ENCODE data around the gene FRMD4A. TPM values are rescaled to one million over a fixed set of nuclear protein-coding genes. Genes with fewer than 3 reads are reported as not detected.

The FRMD4A gene
- total RNA-seq, 1 experiment from 2014 or later: 7.0 TPM

GRCh38 chr10:13823096-13823708, 507.5 kb downstream of the FRMD4A start:
- Mint-ChIP-seq H3K4me3 (ENCODE audit: low read depth, unreplicated experiment) (no peak overlapping the region), H3K27ac (ENCODE audit: unreplicated experiment) (no peak overlapping the region), H3K9me3 (ENCODE audit: low read depth, unreplicated experiment) (no peaks in the 10 kb centered on the region), H3K27me3 (ENCODE audit: unreplicated experiment) (peaks cover 88% of the 10 kb centered on the region), H3K4me1 (ENCODE audit: low read depth, unreplicated experiment) (no peaks in the 10 kb centered on the region), H3K36me3 (ENCODE audit: insufficient read depth, unreplicated experiment) (no peaks in the 10 kb centered on the region)
- TF ChIP-seq CTCF (IDR thresholded peaks at IDR 0.05; ENCODE audit: unreplicated experiment): no peak
- CTCF ChIA-PET: no interaction called here
- no TSS peak for BruUV-seq (replicated peaks)
- intact Hi-C loops (cut with micrococcal nuclease; ENCODE audit: unreplicated experiment): no loop called here
- DNase-seq: no peak

- Mint-ChIP-seq H3K9me3 (ENCODE audit: low read depth, unreplicated experiment) (no peaks in the 10 kb centered on the region), H3K27me3 (ENCODE audit: unreplicated experiment) (peaks cover 81% of the 10 kb centered on the region), H3K27ac (ENCODE audit: unreplicated experiment) (no peak overlapping the region), H3K4me3 (ENCODE audit: low read depth, unreplicated experiment) (no peak overlapping the region), H3K4me1 (ENCODE audit: low read depth, unreplicated experiment) (no peaks in the 10 kb centered on the region), H3K36me3 (ENCODE audit: insufficient read depth, unreplicated experiment) (no peaks in the 10 kb centered on the region)
- TF ChIP-seq CTCF (IDR thresholded peaks at IDR 0.05; ENCODE audit: unreplicated experiment): no peak
- DNase-seq: no peak
- BruUV-seq (replicated peaks): no TSS peak
- CTCF ChIA-PET: no interaction called here
- intact Hi-C loops (cut with micrococcal nuclease; ENCODE audit: unreplicated experiment): no loop called here
Observed at GRCh38 chr10:13822490-13822889, 508.2 kb downstream of the FRMD4A start.

- CTCF ChIA-PET: no interaction called here
- Mint-ChIP-seq H3K36me3 (ENCODE audit: insufficient read depth, unreplicated experiment) (no peaks in the 10 kb centered on the region), H3K4me3 (ENCODE audit: low read depth, unreplicated experiment) (no peak overlapping the region), H3K27me3 (ENCODE audit: unreplicated experiment) (peaks cover 65% of the 10 kb centered on the region), H3K4me1 (ENCODE audit: low read depth, unreplicated experiment) (no peaks in the 10 kb centered on the region), H3K27ac (ENCODE audit: unreplicated experiment) (no peak overlapping the region), H3K9me3 (ENCODE audit: low read depth, unreplicated experiment) (no peaks in the 10 kb centered on the region)
- BruUV-seq (replicated peaks): no TSS peak
- no peak for TF ChIP-seq CTCF (IDR thresholded peaks at IDR 0.05; ENCODE audit: unreplicated experiment)
- no peak for DNase-seq
- intact Hi-C loops (cut with micrococcal nuclease; ENCODE audit: unreplicated experiment): no loop called here
Observed at GRCh38 chr10:13820964-13821337, 509.8 kb downstream of the FRMD4A start.

GRCh38 chr10:13820119-13820963, 510.4 kb downstream of the FRMD4A start:
- CTCF ChIA-PET: interaction anchor here (0.7 kb wide), 1 partner anchor 1308 kb away, joined by 3 read pairs; no protein-coding TSS in a partner anchor
- TF ChIP-seq CTCF (IDR thresholded peaks at IDR 0.05; ENCODE audit: unreplicated experiment): no peak
- Mint-ChIP-seq H3K27me3 (ENCODE audit: unreplicated experiment) (peaks cover 59% of the 10 kb centered on the region), H3K36me3 (ENCODE audit: insufficient read depth, unreplicated experiment) (no peaks in the 10 kb centered on the region), H3K4me3 (ENCODE audit: low read depth, unreplicated experiment) (no peak overlapping the region), H3K27ac (ENCODE audit: unreplicated experiment) (no peak overlapping the region), H3K4me1 (ENCODE audit: low read depth, unreplicated experiment) (no peaks in the 10 kb centered on the region), H3K9me3 (ENCODE audit: low read depth, unreplicated experiment) (no peaks in the 10 kb centered on the region)
- no peak for DNase-seq
- intact Hi-C loops (cut with micrococcal nuclease; ENCODE audit: unreplicated experiment): no loop called here
- no TSS peak for BruUV-seq (replicated peaks)
